Measurements from ENCODE around the gene AAMP.

Gene AAMP

DNA sequence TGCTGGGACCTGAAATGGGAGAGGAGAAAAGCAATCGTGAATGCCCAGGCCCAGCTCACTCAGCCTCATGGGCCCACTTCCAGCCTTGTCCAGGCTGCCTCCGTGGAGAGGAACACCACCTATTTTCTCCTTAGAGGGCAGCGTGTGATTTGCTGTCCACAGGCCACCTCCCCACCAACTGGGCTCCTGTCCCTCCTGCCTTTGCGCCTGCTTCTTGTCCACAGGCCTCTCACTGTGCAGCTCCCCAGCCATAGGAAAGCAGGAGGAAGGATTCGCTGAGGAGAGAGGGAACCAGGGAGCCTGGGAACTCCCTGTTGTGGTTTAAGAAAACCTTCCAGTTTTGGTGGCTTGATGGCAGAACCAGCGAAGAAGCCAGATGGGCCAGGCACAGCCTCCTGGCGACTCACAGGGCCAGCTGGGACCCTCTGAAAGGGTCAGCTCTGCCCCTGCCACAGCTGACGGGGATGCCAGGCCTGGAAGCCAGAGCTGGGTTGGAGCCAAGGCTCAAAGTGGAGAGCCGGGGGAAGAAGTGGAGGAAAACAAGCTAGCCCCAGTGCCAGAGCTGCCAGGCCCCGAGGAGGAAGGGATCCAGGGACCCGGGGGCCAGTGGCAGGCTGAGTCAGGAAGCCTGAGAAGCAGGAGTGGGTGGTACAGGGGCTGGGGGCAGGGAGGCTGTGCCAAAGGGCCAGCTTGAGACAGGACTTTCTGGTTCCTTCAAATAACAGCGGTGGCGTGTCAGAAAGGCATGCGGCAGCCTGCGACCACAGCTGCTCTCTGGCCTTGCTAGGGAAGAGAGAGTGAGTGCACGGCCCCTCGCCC lies 12.4 kb upstream of the AAMP start:
- TF ChIP-seq POLR2AphosphoS5 (IDR thresholded peaks at IDR 0.05; ENCODE audit: low read depth, low read length) (no peak), SIN3A (IDR thresholded peaks at IDR 0.05; ENCODE audit: borderline replicate concordance, insufficient read depth, low read length) (no peak), FOXP2 (optimal IDR thresholded peaks at IDR 0.05; ENCODE audit: borderline replicate concordance, extremely low read depth, extremely low read length, insufficient read depth) (no peak), TAF1 (IDR thresholded peaks at IDR 0.05; ENCODE audit: borderline replicate concordance, insufficient read depth, low read length) (no peak)
- TF ChIP-seq, protein P1, sequence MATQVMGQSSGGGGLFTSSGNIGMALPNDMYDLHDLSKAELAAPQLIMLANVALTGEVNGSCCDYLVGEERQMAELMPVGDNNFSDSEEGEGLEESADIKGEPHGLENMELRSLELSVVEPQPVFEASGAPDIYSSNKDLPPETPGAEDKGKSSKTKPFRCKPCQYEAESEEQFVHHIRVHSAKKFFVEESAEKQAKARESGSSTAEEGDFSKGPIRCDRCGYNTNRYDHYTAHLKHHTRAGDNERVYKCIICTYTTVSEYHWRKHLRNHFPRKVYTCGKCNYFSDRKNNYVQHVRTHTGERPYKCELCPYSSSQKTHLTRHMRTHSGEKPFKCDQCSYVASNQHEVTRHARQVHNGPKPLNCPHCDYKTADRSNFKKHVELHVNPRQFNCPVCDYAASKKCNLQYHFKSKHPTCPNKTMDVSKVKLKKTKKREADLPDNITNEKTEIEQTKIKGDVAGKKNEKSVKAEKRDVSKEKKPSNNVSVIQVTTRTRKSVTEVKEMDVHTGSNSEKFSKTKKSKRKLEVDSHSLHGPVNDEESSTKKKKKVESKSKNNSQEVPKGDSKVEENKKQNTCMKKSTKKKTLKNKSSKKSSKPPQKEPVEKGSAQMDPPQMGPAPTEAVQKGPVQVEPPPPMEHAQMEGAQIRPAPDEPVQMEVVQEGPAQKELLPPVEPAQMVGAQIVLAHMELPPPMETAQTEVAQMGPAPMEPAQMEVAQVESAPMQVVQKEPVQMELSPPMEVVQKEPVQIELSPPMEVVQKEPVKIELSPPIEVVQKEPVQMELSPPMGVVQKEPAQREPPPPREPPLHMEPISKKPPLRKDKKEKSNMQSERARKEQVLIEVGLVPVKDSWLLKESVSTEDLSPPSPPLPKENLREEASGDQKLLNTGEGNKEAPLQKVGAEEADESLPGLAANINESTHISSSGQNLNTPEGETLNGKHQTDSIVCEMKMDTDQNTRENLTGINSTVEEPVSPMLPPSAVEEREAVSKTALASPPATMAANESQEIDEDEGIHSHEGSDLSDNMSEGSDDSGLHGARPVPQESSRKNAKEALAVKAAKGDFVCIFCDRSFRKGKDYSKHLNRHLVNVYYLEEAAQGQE (IDR thresholded peaks at IDR 0.05; ENCODE audit: insufficient read depth in 1 of 2, low read depth in 2 of 2, low read length in 2 of 2) = no peak

DNA sequence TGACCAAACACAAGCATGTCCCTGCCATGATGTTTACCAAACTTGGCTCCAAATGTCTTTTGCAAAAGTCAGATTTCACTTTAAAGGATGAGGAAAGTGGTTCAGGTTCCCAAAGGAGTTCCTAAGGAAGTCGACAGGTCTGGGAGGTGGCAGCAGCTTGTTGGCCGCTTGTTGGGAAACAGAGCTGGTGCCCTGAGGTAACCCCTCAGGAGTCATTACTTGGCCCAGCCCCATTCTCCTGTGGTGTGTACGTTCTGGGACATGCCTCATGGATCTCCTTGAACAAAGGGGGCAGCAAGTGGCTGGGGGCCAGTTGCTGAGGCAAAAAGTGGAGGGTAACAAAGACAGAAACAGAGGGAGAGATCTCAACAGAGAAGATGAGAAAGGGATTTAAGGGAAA lies 11.5 kb upstream of the AAMP start:
- no peak for TF ChIP-seq FOXP2 (optimal IDR thresholded peaks at IDR 0.05; ENCODE audit: borderline replicate concordance, extremely low read depth, extremely low read length, insufficient read depth)
- TF ChIP-seq, protein P1 (IDR thresholded peaks at IDR 0.05; ENCODE audit: insufficient read depth in 1 of 2, low read depth in 2 of 2, low read length in 2 of 2) = no peak

DNA sequence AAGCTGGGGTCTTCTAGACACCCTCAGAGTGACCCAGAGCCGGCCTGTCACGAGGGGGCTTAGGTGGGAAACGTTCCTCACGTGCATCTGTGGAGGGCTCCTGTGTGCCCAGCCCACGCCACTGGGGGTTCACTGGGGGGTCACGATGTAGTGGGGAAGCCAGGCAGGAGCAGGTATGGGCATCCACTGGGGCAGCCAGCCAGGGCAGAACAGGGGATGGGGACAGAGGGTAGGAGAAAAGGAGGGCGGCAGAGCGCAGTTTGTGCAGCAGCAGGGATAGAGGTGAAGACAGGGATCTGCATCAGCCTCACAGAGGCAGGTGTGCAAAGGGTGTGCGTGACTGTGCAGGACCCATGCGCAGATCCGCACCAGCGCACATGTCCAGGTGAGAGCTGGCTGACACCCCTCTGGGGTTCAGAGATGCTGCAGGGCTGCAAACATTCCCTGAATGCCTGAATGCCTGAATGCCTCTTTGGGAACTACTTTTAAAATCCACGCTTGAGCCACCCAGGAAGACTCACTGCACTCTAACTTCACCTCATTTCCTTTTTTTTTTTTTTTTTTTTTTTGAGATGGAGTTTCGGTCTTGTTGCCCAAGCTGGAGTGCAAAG lies 10.4 kb upstream of the AAMP start:
- no peak for TF ChIP-seq FOXP2 (optimal IDR thresholded peaks at IDR 0.05; ENCODE audit: borderline replicate concordance, extremely low read depth, extremely low read length, insufficient read depth)

DNA sequence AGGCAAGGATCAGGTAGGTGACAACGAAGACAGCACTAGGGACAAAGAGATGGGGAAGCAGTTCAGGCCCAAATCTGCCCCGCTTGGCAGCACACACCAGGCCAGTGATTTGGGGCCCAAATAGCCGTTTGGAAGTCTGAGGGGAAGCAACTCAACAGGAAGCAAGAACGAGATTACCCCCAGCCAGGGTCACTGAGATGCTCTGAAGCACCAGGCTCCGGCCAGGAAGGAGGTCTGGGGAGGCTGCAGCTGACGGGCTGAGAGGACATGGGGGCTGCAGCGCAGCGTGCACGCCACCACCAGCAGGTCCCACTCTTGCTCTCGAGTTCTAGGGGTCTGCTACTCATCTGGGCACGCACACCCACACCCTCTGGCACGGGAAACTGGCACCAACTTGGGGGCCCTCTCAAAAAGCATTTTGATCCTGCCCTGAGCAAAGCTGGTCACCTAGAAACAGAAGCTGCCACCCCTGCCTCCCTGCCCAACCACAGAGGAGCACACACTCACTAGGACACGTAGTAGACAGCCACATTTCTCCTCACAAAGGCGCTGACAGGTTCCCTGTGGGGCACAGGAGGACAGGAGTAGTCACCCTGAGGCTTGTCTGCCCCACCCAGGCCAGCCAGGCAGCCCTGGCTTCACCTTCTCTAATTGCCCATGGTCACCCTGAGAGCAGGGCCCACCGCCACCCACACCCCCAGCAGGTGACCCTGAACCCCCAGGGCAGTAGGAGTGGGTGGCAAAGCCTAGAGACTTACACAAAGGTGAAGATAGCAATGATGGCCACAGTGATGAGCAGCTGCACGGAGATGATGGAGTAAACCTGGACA lies 8.8 kb upstream of the AAMP start:
- TF ChIP-seq FOXP2 (optimal IDR thresholded peaks at IDR 0.05; ENCODE audit: borderline replicate concordance, extremely low read depth, extremely low read length, insufficient read depth) (no peak), SIN3A (IDR thresholded peaks at IDR 0.05; ENCODE audit: borderline replicate concordance, insufficient read depth, low read length) (no peak), TAF1 (IDR thresholded peaks at IDR 0.05; ENCODE audit: borderline replicate concordance, insufficient read depth, low read length) (no peak), POLR2AphosphoS5 (IDR thresholded peaks at IDR 0.05; ENCODE audit: low read depth, low read length) (no peak)
- TF ChIP-seq, protein P1 (IDR thresholded peaks at IDR 0.05; ENCODE audit: insufficient read depth in 1 of 2, low read depth in 2 of 2, low read length in 2 of 2) = no peak

DNA sequence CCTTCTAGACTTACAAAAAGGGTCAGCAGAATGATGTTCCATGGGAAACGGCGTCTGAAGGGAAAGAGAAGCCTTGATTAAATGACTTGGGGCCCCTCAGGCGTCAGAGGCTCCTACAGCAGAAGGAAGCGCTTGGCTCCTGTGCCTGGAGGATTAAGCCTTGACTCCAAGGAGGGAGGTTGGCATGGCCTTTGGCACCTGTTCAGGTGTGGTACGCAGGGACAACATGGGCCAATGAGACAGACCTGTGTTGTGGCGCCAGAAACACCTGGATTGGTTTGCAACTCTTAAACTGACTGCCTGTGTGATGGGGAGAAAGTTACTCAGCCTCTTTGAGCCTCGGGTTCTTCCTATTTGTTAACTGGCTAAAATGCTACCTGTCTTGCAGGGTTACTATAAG lies 8.0 kb upstream of the AAMP start:
- no peak for TF ChIP-seq TAF1 (IDR thresholded peaks at IDR 0.05; ENCODE audit: borderline replicate concordance, insufficient read depth, low read length)
- TF ChIP-seq SIN3A (IDR thresholded peaks at IDR 0.05; ENCODE audit: borderline replicate concordance, insufficient read depth, low read length) = no peak
- TF ChIP-seq, protein P1 (IDR thresholded peaks at IDR 0.05; ENCODE audit: insufficient read depth in 1 of 2, low read depth in 2 of 2, low read length in 2 of 2) = no peak
- no peak for TF ChIP-seq POLR2AphosphoS5 (IDR thresholded peaks at IDR 0.05; ENCODE audit: low read depth, low read length)
- no peak for TF ChIP-seq FOXP2 (optimal IDR thresholded peaks at IDR 0.05; ENCODE audit: borderline replicate concordance, extremely low read depth, extremely low read length, insufficient read depth)

Measured in PFSK-1 (cell line).